HCT116 (cell line): ENCODE results near the gene LCN1. TPM values are rescaled to one million over a fixed set of nuclear protein-coding genes. Genes with fewer than 3 reads are reported as not detected.

Source experiments
- ATAC-seq: fragments of 200-7000 bp; cut with Tn5 transposase; 2 replicates; pipeline ENCODE4 v1.9.1; 2020; ENCODE audit warnings: mild to moderate bottlenecking, moderate library complexity
- BruUV-seq: library from RNA; stranded (reverse); fragments of 400-500 nt; replicated peaks from 2 replicates; lab custom pipeline; 2021; lab: Mats Ljungman, UMichigan
- CTCF ChIA-PET: fragments of 300-600 bp; sonication (Branson Sonifier 250); formaldehyde crosslinking; loops from one replicate; lab custom pipeline; 2021; ENCODE audit warnings: antibody characterized with exemption; lab: Charles Lee
- POLR2A ChIA-PET: fragments of 300-600, 350-600 bp; sonication (Branson Sonifier 250); formaldehyde crosslinking; loops from one replicate; lab custom pipeline; 2021; ENCODE audit warnings: antibody characterized with exemption; lab: Charles Lee
- RAD21 ChIA-PET, 2 experiments: fragments of 300-600 bp; sonication (Branson Sonifier 250); formaldehyde crosslinking; loops; one replicate each; lab custom pipeline; 2023; ENCODE audit warnings: low total read pairs in 2 of 2; ENCODE audit not compliant: uncharacterized antibody in 2 of 2, unreplicated experiment in 2 of 2, low non-redundant PET in 1 of 2; lab: Charles Lee
- DNase-seq: peaks from one replicate; pipeline ENCODE4 v3.0.0-alpha.2; 2010; ENCODE audit warnings: low read depth, low spot score
- H2AFZ ChIP-seq: fragments of 200-600 bp; shearing (Covaris generic), sonication (generic); 2 replicates; pipeline ENCODE4 v1.6.1; 2017; ENCODE audit warnings: low read depth, mixed run types, mixed read lengths, antibody characterized with exemption, low read length; ENCODE audit not compliant: poor library complexity, severe bottlenecking
- H3K27ac ChIP-seq: 2 replicates; pipeline ENCODE4 v1.5.1; 2012; ENCODE audit warnings: low read depth, low read length
- H3K27me3 ChIP-seq: fragments of 200-600 bp; sonication (generic); 2 replicates; pipeline ENCODE4 v1.6.1; 2016; ENCODE audit warnings: mixed run types, low read length, mixed read lengths; ENCODE audit not compliant: insufficient read depth
- H3K36me3 ChIP-seq, 2 experiments: fragments of 200-500 bp in 1 of 2; fragments of 200-600 bp in 1 of 2; sonication (Bioruptor generic) in 1 of 2; sonication (generic) in 1 of 2; 2 replicates each; pipeline versions ENCODE4 v1.5.1 to v1.6.1; 2014 to 2016; ENCODE audit warnings: low read length in 2 of 2, inconsistent platforms in 1 of 2, mixed read lengths in 1 of 2, mixed run types in 1 of 2; ENCODE audit not compliant: insufficient read depth in 2 of 2, control insufficient read depth in 1 of 2
- H3K4me1 ChIP-seq, 2 experiments: fragments of 200-600 bp in 1 of 2; sonication (generic) in 1 of 2; 2 replicates each; pipeline versions ENCODE4 v1.5.1 to v1.6.1; 2012 to 2017; ENCODE audit warnings: low read length in 2 of 2, inconsistent platforms in 1 of 2, mild to moderate bottlenecking in 1 of 2, mixed read lengths in 1 of 2, mixed run types in 1 of 2, moderate library complexity in 1 of 2; ENCODE audit not compliant: insufficient read depth in 2 of 2, control insufficient read depth in 1 of 2
- H3K4me2 ChIP-seq: fragments of 200-600 bp; sonication (generic); 2 replicates; pipeline ENCODE4 v1.6.1; 2017; ENCODE audit warnings: mixed run types, low read length, mixed read lengths
- H3K4me3 ChIP-seq, 2 experiments: fragments of 200-600 bp in 1 of 2; sonication (generic) in 1 of 2; replicated peaks in 1 of 2; 2 replicates each; pipeline ENCODE4 v1.5.1; 2011 to 2016; ENCODE audit warnings: low read length in 2 of 2, control low read depth in 1 of 2, low read depth in 1 of 2, mild to moderate bottlenecking in 1 of 2, mixed read lengths in 1 of 2, mixed run types in 1 of 2
- H3K79me2 ChIP-seq: fragments of 200-600 bp; sonication (generic); 2 replicates; pipeline ENCODE4 v1.6.1; 2017; ENCODE audit warnings: mild to moderate bottlenecking, mixed run types, low read length, moderate library complexity, mixed read lengths; ENCODE audit not compliant: insufficient read depth
- H3K9ac ChIP-seq: fragments of 200-600 bp; sonication (generic); 2 replicates; pipeline ENCODE4 v1.6.1; 2016; ENCODE audit warnings: low read length, mixed read lengths
- H3K9me2 ChIP-seq: fragments of 200-600 bp; sonication (generic), shearing (Covaris generic); 2 replicates; pipeline ENCODE4 v1.6.1; 2017; ENCODE audit warnings: mixed run types, mild to moderate bottlenecking, moderate library complexity; ENCODE audit not compliant: insufficient read depth
- H3K9me3 ChIP-seq, 2 experiments: fragments of 200-500 bp in 1 of 2; fragments of 200-600 bp in 1 of 2; sonication (Bioruptor generic) in 1 of 2; sonication (generic) in 1 of 2; 2 replicates each; pipeline ENCODE4 v1.6.1; 2014 to 2017; ENCODE audit warnings: low read length in 2 of 2, mixed read lengths in 2 of 2, inconsistent platforms in 1 of 2, low read depth in 1 of 2, mild to moderate bottlenecking in 1 of 2, mixed run types in 1 of 2, moderate library complexity in 1 of 2; ENCODE audit not compliant: control insufficient read depth in 1 of 2, insufficient read depth in 1 of 2
- H4K20me1 ChIP-seq: fragments of 200-600 bp; sonication (generic), shearing (Covaris generic); 2 replicates; pipeline ENCODE4 v1.6.1; 2017; ENCODE audit warnings: mixed run types, mild to moderate bottlenecking, moderate library complexity; ENCODE audit not compliant: insufficient read depth
- ATF3 ChIP-seq: IDR thresholded peaks from 2 replicates; pipeline ENCODE4 v1.6.1; 2012
- CBX3 ChIP-seq: IDR thresholded peaks from 2 replicates; pipeline ENCODE4 v1.6.1; 2012; ENCODE audit warnings: low read depth
- CEBPB ChIP-seq: IDR thresholded peaks from 2 replicates; pipeline ENCODE4 v1.6.1; 2012; ENCODE audit warnings: low read depth
- ELF1 ChIP-seq: IDR thresholded peaks from 2 replicates; pipeline ENCODE4 v1.6.1; 2012; ENCODE audit warnings: low read depth, borderline replicate concordance
- EZH2 ChIP-seq: fragments of 200-600 bp; sonication (generic); IDR thresholded peaks from 2 replicates; pipeline ENCODE4 v1.6.1; 2017; ENCODE audit warnings: antibody characterized with exemption, mixed run types
- EZH2phosphoT487 ChIP-seq: fragments of 200-600 bp; IDR thresholded peaks from 2 replicates; pipeline ENCODE4 v1.6.1; 2018; ENCODE audit warnings: antibody characterized with exemption, borderline replicate concordance
- FOSL1 ChIP-seq: IDR thresholded peaks from 2 replicates; pipeline ENCODE4 v1.6.1; 2012; ENCODE audit warnings: low read depth
- JUND ChIP-seq: IDR thresholded peaks from 2 replicates; pipeline ENCODE4 v1.6.1; 2012
- POLR2AphosphoS5 ChIP-seq: IDR thresholded peaks from 2 replicates; pipeline ENCODE4 v1.6.1; 2011; ENCODE audit warnings: mild to moderate bottlenecking, low read depth, low read length, moderate library complexity
- RAD21 ChIP-seq: IDR thresholded peaks from 2 replicates; pipeline ENCODE4 v1.6.1; 2012; ENCODE audit warnings: low read depth, mild to moderate bottlenecking
- SIN3A ChIP-seq: IDR thresholded peaks from 2 replicates; pipeline ENCODE4 v1.6.1; 2012; ENCODE audit warnings: low read depth
- SP1 ChIP-seq: IDR thresholded peaks from 2 replicates; pipeline ENCODE4 v1.6.1; 2012; ENCODE audit warnings: low read depth
- SRF ChIP-seq: IDR thresholded peaks from 2 replicates; pipeline ENCODE4 v1.6.1; 2012; ENCODE audit warnings: low read depth
- TCF7L2 ChIP-seq: IDR thresholded peaks from 2 replicates; pipeline ENCODE4 v1.7.0; 2011; ENCODE audit warnings: borderline replicate concordance, inconsistent platforms; ENCODE audit not compliant: insufficient read depth, insufficient read length; ENCODE audit errors: extremely low read depth
- ZBTB33 ChIP-seq: IDR thresholded peaks from 2 replicates; pipeline ENCODE4 v1.6.1; 2011; ENCODE audit warnings: mild to moderate bottlenecking, low read length, moderate library complexity; ENCODE audit not compliant: insufficient replicate concordance; ENCODE audit errors: extremely low read depth
- ZNF274 ChIP-seq: fragments of 200-500 bp; sonication (Bioruptor generic); IDR thresholded peaks from 2 replicates; pipeline ENCODE4 v1.6.1; 2014; ENCODE audit warnings: mild to moderate bottlenecking, low read depth, low read length, inconsistent platforms
- intact Hi-C: fragments of 100-400 bp; cut with micrococcal nuclease; formaldehyde crosslinking; loops from 2 replicates; pipeline ENCODE4 v1.10.0; 2022
- total RNA-seq: library from RNA; stranded (reverse); gene quantifications from one replicate; pipeline ENCODE4 v1.2.1, GENCODE V29; 2021; ENCODE audit not compliant: unreplicated experiment
- TF ChIP-seq, protein P1 (sequence below), 3 experiments: fragments of 200-600 bp in 1 of 3; sonication (generic) in 1 of 3; IDR thresholded peaks in 2 of 3; conservative IDR thresholded peaks in 1 of 3; 2 replicates each; pipeline ENCODE4 v1.5.1; 2012 to 2017; ENCODE audit warnings: low read depth in 2 of 3, low read length in 2 of 3, antibody characterized with exemption in 1 of 3, borderline replicate concordance in 1 of 3, control low read depth in 1 of 3, mild to moderate bottlenecking in 1 of 3, mixed read lengths in 1 of 3, mixed run types in 1 of 3, moderate library complexity in 1 of 3; ENCODE audit not compliant: insufficient read depth in 1 of 3
- TF ChIP-seq, protein P2 (sequence below): IDR thresholded peaks from 2 replicates; pipeline ENCODE4 v1.6.1; 2012
- TF ChIP-seq, protein P3 (sequence below): IDR thresholded peaks from 2 replicates; pipeline ENCODE4 v1.6.1; 2012; ENCODE audit warnings: low read depth

Gene LCN1
- total RNA-seq, 1 experiment from 2014 or later = not detected

GRCh38 chr9:135509458-135509857, 11.8 kb upstream of the LCN1 start:
- ChIA-PET CTCF (no interaction called here), RAD21 (no interaction called here), POLR2A (no interaction called here)
- ATAC-seq (no peak), DNase-seq (no peak)
- no peak for TF ChIP-seq EZH2
- TF ChIP-seq FOSL1 = no peak
- no peak for TF ChIP-seq RAD21
- TF ChIP-seq TCF7L2 = no peak
- TF ChIP-seq POLR2AphosphoS5 = no peak
- TF ChIP-seq ELF1 = no peak
- TF ChIP-seq CEBPB = no peak
- no peak for TF ChIP-seq JUND
- TF ChIP-seq SP1 = no peak
- TF ChIP-seq ZBTB33 = no peak
- no peak for TF ChIP-seq ZNF274
- no peak for TF ChIP-seq SIN3A
- no peak for TF ChIP-seq ATF3
- TF ChIP-seq, protein P1, sequence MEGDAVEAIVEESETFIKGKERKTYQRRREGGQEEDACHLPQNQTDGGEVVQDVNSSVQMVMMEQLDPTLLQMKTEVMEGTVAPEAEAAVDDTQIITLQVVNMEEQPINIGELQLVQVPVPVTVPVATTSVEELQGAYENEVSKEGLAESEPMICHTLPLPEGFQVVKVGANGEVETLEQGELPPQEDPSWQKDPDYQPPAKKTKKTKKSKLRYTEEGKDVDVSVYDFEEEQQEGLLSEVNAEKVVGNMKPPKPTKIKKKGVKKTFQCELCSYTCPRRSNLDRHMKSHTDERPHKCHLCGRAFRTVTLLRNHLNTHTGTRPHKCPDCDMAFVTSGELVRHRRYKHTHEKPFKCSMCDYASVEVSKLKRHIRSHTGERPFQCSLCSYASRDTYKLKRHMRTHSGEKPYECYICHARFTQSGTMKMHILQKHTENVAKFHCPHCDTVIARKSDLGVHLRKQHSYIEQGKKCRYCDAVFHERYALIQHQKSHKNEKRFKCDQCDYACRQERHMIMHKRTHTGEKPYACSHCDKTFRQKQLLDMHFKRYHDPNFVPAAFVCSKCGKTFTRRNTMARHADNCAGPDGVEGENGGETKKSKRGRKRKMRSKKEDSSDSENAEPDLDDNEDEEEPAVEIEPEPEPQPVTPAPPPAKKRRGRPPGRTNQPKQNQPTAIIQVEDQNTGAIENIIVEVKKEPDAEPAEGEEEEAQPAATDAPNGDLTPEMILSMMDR (IDR thresholded peaks at IDR 0.05 in 2 of 3, conservative IDR thresholded peaks at IDR 0.05 in 1 of 3; ENCODE audit: borderline replicate concordance in 1 of 3, insufficient read depth in 1 of 3, low read depth in 2 of 3, low read length in 2 of 3) = no peak
- TF ChIP-seq EZH2phosphoT487 = no peak
- TF ChIP-seq CBX3 = no peak
- no peak for TF ChIP-seq SRF
- TF ChIP-seq, protein P2, sequence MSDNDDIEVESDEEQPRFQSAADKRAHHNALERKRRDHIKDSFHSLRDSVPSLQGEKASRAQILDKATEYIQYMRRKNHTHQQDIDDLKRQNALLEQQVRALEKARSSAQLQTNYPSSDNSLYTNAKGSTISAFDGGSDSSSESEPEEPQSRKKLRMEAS = no peak
- TF ChIP-seq, protein P3, sequence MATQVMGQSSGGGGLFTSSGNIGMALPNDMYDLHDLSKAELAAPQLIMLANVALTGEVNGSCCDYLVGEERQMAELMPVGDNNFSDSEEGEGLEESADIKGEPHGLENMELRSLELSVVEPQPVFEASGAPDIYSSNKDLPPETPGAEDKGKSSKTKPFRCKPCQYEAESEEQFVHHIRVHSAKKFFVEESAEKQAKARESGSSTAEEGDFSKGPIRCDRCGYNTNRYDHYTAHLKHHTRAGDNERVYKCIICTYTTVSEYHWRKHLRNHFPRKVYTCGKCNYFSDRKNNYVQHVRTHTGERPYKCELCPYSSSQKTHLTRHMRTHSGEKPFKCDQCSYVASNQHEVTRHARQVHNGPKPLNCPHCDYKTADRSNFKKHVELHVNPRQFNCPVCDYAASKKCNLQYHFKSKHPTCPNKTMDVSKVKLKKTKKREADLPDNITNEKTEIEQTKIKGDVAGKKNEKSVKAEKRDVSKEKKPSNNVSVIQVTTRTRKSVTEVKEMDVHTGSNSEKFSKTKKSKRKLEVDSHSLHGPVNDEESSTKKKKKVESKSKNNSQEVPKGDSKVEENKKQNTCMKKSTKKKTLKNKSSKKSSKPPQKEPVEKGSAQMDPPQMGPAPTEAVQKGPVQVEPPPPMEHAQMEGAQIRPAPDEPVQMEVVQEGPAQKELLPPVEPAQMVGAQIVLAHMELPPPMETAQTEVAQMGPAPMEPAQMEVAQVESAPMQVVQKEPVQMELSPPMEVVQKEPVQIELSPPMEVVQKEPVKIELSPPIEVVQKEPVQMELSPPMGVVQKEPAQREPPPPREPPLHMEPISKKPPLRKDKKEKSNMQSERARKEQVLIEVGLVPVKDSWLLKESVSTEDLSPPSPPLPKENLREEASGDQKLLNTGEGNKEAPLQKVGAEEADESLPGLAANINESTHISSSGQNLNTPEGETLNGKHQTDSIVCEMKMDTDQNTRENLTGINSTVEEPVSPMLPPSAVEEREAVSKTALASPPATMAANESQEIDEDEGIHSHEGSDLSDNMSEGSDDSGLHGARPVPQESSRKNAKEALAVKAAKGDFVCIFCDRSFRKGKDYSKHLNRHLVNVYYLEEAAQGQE = no peak
- H3K9me3 ChIP-seq = no peaks in the 10 kb centered on the region; a peak in 1 of 4 replicates
- no TSS peak for BruUV-seq
- no peak overlapping the region for H3K9ac ChIP-seq
- 0 out of 2 replicates have a peak, but pooled peaks cover under 1% of the 10 kb centered on the region for H3K79me2 ChIP-seq
- peaks cover 6 to 24% of the 10 kb centered on the region in 2 experiments; a peak in 3 of 4 replicates for H3K4me1 ChIP-seq
- H3K4me3 ChIP-seq = no peak overlapping the region
- peaks cover 0 to 8% of the 10 kb centered on the region in 2 experiments; a peak in 1 of 4 replicates for H3K36me3 ChIP-seq
- H3K4me2 ChIP-seq = no peak overlapping the region
- no peak overlapping the region for H3K27ac ChIP-seq
- peaks cover 2% of the 10 kb centered on the region; the same call in 1 of the 2 replicates for H4K20me1 ChIP-seq
- intact Hi-C loops = no loop called here
- H2AFZ ChIP-seq = no peak overlapping the region
- H3K27me3 ChIP-seq = no peaks in the 10 kb centered on the region
- no peaks in the 10 kb centered on the region for H3K9me2 ChIP-seq
